ENCODE data around the gene CABS1.

CABS1 gene

DNA sequence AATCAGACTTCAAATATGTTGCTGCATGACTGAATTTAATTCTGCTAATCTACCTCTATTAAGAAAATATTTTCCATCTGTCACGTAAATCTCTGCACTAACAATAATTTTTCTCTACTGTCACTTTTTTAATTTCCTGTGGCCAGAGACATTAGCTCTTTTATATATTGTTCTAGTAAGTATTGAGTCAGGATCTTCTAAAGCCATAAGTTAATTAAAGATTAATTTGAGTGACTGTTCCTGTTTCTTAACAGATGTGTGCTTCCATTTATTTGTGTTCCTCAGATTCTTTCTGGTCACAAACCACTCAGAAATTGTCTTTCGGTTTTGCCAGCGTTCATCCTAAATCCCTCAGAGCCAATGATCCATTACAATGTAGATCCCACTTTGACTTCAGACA is 45.8 kb downstream of the CABS1 start:
- TF ChIP-seq, protein P1, sequence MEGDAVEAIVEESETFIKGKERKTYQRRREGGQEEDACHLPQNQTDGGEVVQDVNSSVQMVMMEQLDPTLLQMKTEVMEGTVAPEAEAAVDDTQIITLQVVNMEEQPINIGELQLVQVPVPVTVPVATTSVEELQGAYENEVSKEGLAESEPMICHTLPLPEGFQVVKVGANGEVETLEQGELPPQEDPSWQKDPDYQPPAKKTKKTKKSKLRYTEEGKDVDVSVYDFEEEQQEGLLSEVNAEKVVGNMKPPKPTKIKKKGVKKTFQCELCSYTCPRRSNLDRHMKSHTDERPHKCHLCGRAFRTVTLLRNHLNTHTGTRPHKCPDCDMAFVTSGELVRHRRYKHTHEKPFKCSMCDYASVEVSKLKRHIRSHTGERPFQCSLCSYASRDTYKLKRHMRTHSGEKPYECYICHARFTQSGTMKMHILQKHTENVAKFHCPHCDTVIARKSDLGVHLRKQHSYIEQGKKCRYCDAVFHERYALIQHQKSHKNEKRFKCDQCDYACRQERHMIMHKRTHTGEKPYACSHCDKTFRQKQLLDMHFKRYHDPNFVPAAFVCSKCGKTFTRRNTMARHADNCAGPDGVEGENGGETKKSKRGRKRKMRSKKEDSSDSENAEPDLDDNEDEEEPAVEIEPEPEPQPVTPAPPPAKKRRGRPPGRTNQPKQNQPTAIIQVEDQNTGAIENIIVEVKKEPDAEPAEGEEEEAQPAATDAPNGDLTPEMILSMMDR (IDR thresholded peaks at IDR 0.05; ENCODE audit: low read depth, low read length, poor library complexity, severe bottlenecking), result no peak
- TF ChIP-seq EZH2phosphoT487 (IDR thresholded peaks at IDR 0.05; ENCODE audit: borderline replicate concordance, low read length), result no peak

DNA sequence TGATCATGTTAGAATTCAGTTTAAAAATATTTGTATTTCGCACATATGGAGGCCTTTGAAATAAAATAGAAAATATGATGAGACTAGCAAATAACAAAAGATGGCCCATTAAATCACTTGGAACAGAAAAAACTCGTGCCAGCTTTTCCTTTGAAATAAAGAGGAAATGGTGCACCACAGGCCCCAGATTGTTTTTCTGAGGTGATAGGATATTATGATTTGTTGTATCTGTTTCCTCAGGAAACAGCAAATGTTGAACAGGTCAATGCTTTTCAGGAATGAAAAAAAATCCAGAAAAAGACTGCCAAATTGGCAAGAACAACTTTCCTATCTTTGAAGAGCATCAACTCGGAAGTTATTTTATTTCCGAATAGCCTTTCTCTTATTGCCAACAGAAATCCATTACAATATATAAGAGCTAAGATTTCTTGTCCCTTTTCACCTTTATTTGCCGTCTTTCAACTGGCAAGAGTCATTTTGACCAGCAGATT is 48.0 kb downstream of the CABS1 start, which contains the start of gene SMR3B:
SMR3B (plus strand) TSS at position 441 of the 491 bp plus-strand sequence. CDS start 1,380 bp downstream, outside the sequence.
- no peaks in the 10 kb centered on the region for H4K20me1 ChIP-seq (ENCODE audit: control insufficient read depth, insufficient read depth, low read depth, low read length)
- H3K4me2 ChIP-seq (ENCODE audit: low read length), result no peak within 1 kb of the TSS
- peaks cover 13% of the 10 kb centered on the region for H3F3A ChIP-seq (ENCODE audit: control insufficient read depth, insufficient read depth)
- TF ChIP-seq, protein P1 (IDR thresholded peaks at IDR 0.05; ENCODE audit: low read depth, low read length, poor library complexity, severe bottlenecking), result no peak
- TF ChIP-seq EZH2phosphoT487 (IDR thresholded peaks at IDR 0.05; ENCODE audit: borderline replicate concordance, low read length), result no peak
- H3K36me3 ChIP-seq (ENCODE audit: control insufficient read depth, low read length), result no peaks in the 10 kb centered on the region
- no peak within 1 kb of the TSS for H3K27ac ChIP-seq (ENCODE audit: low read depth, low read length)
- peaks cover 41% of the 10 kb centered on the region for H3K4me1 ChIP-seq (ENCODE audit: control insufficient read depth, low read length)
- H3K9me2 ChIP-seq (replicated peaks; ENCODE audit: control insufficient read depth, low read length), result no peaks in the 10 kb centered on the region
- no peaks in the 10 kb centered on the region for H3K9me3 ChIP-seq (ENCODE audit: control insufficient read depth, insufficient read depth, low read length)
- no peaks in the 10 kb centered on the region for H3K79me2 ChIP-seq (ENCODE audit: control insufficient read depth, low read length)
- no peak within 1 kb of the TSS for H3K4me3 ChIP-seq (ENCODE audit: low read length)
- no peaks in the 10 kb centered on the region for H3K27me3 ChIP-seq (ENCODE audit: control insufficient read depth, low read length)

More for the DNA sequence above, 45.8 kb downstream of the CABS1 start:
- Histone ChIP-seq H3K4me2 (ENCODE audit: low read length) (peak overlapping the region; percentile 66), H3K9me3 (ENCODE audit: control insufficient read depth, insufficient read depth, low read length) (no peaks in the 10 kb centered on the region), H3K4me1 (ENCODE audit: control insufficient read depth, low read length) (peaks cover 33% of the 10 kb centered on the region), H3K79me2 (ENCODE audit: control insufficient read depth, low read length) (no peaks in the 10 kb centered on the region), H3K27ac (ENCODE audit: low read depth, low read length) (peak overlapping the region; percentile 80), H3F3A (ENCODE audit: control insufficient read depth, insufficient read depth) (peaks cover 13% of the 10 kb centered on the region), H3K27me3 (ENCODE audit: control insufficient read depth, low read length) (no peaks in the 10 kb centered on the region), H3K4me3 (ENCODE audit: low read length) (peak overlapping the region; percentile 49), H4K20me1 (ENCODE audit: control insufficient read depth, insufficient read depth, low read depth, low read length) (no peaks in the 10 kb centered on the region), H3K36me3 (ENCODE audit: control insufficient read depth, low read length) (no peaks in the 10 kb centered on the region), H3K9me2 (replicated peaks; ENCODE audit: control insufficient read depth, low read length) (no peaks in the 10 kb centered on the region)

Data from DOHH2 (cell line).